ENCODE measurements around the gene RAMP2.

RAMP2 gene

DNA sequence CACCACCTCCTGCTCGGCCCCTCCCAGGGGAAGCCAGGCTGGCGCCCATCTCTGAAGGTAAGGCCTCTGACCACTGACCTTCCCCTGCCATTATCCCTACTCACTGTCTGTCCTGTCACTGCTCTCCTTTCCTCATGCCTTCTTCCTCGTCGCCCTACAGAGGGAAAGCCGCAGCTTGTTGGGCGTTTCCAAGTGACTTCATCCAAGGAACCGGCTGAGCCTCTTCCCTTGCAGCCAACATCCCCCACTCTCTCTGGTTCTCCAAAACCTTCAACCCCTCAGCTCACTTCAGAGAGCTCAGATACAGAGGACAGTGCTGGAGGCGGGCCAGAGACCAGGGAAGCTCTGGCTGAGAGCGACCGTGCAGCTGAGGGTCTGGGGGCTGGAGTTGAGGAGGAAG is 34.4 kb downstream of the RAMP2 start:
- no peak for DNase-seq

DNA sequence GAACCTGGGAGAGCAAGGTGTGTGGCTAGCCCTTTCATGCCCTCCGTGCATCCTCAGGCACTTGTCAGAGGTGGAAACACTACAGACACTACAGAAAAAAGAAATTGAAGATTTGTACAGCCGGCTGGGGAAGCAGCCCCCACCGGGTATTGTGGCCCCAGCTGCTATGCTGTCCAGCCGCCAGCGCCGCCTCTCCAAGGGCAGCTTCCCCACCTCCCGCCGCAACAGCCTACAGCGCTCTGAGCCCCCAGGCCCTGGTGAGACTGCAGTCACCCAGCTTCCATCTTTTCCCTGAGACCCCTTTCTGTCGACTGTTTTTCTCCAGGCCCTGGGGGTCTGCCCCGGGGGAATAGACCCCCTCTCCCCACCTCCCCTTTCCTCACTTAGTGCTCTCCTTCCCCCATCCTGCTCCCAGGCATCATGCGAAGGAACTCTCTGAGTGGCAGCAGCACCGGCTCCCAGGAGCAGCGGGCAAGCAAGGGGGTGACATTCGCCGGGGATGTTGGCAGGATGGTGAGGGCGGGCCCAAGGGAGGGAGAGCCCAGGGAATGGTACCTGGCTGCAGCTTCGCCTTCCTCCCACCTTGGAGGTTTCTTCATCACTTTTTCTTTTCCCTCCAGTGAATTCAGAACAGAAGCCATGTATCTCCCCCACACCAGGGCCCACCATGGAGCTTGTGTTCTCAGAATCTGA is 35.2 kb downstream of the RAMP2 start:
- DNase-seq = no peak

DNA sequence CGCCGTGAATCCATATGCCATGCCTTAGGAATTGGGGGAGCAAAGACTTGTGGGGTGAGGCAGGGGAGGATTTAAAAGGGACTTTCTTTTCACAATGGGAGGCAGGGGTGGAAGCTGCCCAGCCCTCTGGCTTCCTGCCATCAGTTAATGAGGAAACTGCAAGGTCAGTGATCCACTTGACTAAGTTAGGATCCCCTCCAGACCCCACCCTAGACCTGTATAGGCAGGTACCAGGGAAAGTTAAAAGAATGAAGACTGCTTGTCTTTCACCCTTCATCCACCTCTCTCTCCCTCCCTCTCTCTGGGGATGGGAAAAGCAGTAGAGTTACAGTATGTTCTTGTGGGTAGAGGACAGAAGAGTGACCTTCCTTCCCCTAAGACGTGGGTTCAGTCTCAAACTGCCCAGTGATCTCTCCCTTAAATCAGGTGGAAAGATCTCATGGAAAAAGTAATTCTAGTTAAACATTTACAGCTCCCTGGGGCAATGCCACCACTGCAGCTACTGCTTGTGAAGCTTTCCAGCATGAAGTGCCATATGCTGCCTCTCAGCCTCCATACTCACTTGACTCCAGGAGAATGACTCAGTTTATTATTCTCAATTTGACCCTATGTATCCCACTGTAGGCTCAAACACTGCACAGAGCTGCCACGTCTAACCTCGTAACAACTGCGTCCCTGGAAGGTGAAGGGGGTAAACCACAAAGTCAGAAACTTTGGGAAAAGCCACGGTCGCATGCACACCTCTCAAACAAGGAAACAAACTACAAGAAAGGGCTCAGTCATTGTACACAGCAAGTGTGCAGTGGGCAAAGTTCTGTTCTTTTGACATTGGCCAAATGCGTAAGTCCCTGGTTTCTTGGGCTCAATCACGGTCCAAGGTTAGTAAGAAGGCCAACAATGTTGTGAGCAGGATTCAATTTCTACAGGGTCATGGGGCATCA is 36.3 kb downstream of the RAMP2 start:
- DNase-seq = no peak

DNA sequence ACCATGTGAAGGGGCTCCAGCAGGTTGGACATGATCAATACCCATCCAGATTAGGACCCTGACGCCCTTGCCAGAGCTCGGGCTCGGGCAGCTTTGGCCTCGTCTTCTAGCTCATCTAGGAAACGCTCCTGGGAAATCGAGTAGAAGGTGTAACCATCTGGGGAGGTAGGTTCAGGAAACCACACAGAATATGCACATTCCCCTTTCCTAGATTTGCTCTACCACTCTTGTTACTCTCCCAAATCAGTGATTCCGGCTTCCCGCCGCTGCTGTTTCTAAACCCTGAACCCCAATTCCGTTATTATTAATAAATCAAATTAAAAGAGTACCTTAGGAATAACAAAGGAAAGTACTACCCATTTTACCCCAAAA is 37.0 kb downstream of the RAMP2 start:
- DNase-seq = no peak

DNA sequence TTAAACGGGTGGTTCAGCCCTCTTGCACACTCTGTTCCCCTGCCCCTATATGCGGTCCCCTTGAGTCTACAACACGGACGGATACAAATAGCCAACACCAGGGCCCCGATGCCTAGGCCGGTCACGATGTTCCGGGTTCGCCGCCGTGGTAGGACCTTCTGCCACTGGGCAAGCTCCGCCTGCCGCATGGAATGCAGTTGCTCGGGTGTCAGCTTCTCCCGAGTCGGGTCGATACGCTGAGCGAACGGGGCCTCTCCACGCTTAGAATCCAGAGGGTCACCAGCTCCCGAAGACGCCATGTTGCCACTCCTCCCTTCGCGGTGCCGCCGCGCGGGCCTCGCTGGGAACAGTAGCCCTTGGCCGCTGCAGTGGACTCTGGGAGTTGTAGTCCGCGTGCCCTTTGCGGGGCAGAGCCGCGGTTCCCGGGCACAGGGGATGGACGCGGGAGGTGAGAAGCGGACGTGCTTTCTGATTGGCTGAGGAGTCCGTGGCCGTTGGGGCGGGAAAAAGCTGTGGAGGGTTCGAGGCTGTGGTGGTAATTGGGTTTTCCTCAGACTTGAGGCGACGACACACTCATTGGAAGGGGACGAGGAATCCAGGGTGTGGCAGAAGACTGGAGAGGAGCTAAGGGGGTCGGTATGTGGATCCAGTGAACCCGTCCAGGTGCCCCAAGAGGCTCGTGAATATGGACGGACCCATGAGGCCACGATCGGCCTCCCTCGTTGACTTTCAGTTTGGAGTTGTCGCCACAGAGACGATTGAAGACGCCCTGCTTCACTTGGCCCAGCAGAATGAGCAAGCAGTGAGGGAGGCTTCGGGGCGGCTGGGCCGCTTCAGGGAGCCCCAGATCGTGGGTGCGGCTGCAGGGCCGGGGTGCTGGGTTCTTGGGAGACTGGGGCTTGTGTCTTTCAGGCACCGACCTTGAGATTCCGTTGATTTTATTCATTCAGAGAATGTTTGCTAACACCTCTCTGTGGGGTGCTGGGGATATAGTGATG is 37.7 kb downstream of the RAMP2 start, which contains the start of the genes CNTD1 and COA3:
Gene CNTD1 (plus strand): TSS at position 479 of the 998 bp plus-strand sequence. CDS start 207 bp downstream, at position 686.
Gene COA3 (minus strand): TSS at position 322 of the 998 bp plus-strand sequence. CDS start 23 bp downstream, at position 299.
- DNase-seq = peak; percentile 93

DNA sequence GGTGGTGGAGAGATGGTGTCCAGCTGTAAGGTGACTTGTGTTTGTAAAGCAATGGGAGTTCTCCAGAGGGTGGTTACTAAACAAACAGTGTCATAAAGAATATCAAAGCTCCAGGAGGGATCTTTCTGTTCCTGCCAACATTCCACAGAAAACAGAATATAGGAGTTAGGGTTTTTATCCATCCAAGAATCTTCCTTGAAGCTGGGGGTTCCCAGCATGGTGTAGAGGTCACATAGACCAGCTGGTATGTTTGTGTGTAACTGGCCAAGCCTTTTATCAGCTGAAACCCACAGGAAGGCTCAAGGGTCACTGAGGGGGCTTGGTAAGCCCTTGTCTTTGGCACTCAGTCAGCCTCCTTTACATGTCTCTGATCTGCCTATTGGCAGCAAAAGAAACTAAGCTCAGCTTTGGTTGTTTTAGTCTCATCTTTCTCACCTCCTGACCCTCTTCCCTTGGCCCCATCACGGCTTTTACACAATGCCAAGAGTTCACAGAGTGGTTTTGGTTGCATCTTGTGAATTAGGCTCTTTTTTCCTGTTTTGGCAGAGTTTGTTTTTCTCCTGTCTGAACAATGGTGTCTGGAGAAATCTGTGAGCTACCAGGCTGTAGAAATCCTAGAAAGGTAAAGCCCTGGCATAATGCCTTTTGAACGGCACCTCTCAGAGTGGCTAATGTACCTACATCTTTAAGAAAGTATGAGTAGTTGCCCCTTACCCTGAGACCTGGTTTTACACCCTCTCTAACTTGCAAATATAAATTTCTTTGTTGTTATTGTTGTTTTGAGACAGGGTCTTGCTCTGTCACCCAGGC is 42.3 kb downstream of the RAMP2 start:
- DNase-seq = no peak

DNA sequence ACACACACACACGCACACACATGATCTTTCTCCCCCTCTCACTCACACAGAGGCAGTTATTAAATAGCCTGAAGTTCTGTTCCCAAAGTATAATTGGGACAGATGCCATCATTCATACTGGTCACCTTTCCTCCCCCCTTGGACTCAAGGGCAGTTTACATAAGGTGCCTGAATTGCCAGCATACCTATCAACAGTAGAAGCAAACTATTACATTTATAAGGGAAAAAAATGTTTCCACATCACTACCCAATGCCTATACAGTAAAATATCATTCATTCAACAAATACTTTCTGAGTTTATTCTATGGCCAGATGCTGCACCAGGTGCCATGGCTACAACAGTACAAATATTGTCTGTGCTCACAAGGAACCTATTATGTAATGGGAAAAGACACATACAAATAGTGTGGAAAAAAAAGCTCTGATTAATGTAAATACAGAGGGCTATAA is 43.9 kb downstream of the RAMP2 start:
- no peak for DNase-seq

DNA sequence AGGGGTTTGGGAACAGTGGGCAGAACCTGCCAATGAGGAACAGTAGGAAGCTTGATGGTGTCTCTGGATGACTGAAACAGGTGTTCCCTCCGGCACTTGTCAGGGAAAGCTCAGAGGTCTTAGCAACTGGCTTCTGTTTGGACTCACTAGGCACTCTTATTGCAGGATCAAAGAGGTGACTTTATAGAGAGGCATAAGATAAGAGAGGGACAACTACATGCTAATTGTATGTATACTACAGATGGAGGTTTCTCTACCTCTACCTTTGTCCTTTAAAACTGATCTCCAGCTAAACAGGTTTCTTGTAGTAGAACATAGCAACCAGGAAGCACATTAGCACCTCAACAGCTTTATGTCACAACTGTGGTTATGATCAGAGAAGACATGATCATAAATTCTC is 45.2 kb downstream of the RAMP2 start:
- no peak for DNase-seq

DNA sequence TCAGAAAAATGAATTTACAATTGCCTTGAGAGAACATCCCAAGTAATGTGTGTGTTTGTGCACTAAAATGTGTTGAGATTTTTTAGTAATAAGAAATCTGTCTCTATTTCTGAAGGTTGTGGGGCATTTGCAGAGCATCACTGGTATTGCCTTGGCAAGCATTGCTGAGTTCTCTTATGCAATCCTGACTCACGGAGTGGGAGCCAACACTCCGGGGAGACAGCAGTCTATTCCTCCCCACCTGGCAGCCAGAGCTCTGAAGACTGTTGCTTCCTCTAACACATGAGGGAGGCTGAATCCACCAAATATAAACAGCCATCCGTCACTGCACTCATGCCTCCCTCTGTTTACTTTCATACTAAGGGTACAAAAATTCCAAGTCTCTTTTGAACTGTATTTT is 48.2 kb downstream of the RAMP2 start:
- DNase-seq = no peak
